ENCODE measurements around the gene CRYGS.
"Not testable (repeated sequence)": the region's sequence is repeated elsewhere in the genome, so short reads cannot be mapped to it uniquely, and the experiment has no call there.

CRYGS gene

GRCh38 chr3:186519021-186519658 lies 25.0 kb downstream of the CRYGS start:
- peak in 2 of 3 experiments; percentile 53 to 63 for DNase-seq (ENCODE audit: low read depth in 3 of 3)

GRCh38 chr3:186517218-186517617 lies 27.0 kb downstream of the CRYGS start:
- no peak for DNase-seq (ENCODE audit: low read depth in 3 of 3)

GRCh38 chr3:186516646-186517045 lies 27.5 kb downstream of the CRYGS start:
- DNase-seq (ENCODE audit: low read depth in 3 of 3), result no peak

GRCh38 chr3:186515125-186515524 lies 29.1 kb downstream of the CRYGS start:
- no peak for DNase-seq (ENCODE audit: low read depth in 3 of 3)

- DNase-seq (ENCODE audit: low read depth in 3 of 3), result no peak
These were observed 29.7 kb downstream of the CRYGS start for GRCh38 chr3:186514296-186515002.

GRCh38 chr3:186513386-186513785 lies 30.8 kb downstream of the CRYGS start:
- DNase-seq (ENCODE audit: low read depth in 3 of 3), result no peak

- no peak for DNase-seq (ENCODE audit: low read depth in 3 of 3)
These were observed 31.4 kb downstream of the CRYGS start for GRCh38 chr3:186512570-186513302.

GRCh38 chr3:186511702-186512101 lies 32.5 kb downstream of the CRYGS start:
- no peak for DNase-seq (ENCODE audit: low read depth in 3 of 3)

- DNase-seq (ENCODE audit: low read depth in 3 of 3), result no peak
These were observed 32.9 kb downstream of the CRYGS start for GRCh38 chr3:186511245-186511644.

- DNase-seq (ENCODE audit: low read depth in 3 of 3), result no peak
These were observed 33.7 kb downstream of the CRYGS start for GRCh38 chr3:186510374-186511079.

- DNase-seq (ENCODE audit: low read depth in 3 of 3), result no peak
These were observed 34.8 kb downstream of the CRYGS start for GRCh38 chr3:186509423-186509822.

GRCh38 chr3:186506857-186507256 lies 37.3 kb downstream of the CRYGS start:
- no peak for DNase-seq (ENCODE audit: low read depth in 3 of 3)

GRCh38 chr3:186506191-186506739 lies 37.9 kb downstream of the CRYGS start:
- no peak for DNase-seq (ENCODE audit: low read depth in 3 of 3)

GRCh38 chr3:186502966-186503712 lies 41.0 kb downstream of the CRYGS start:
- no peak for DNase-seq (ENCODE audit: low read depth in 3 of 3)

GRCh38 chr3:186502138-186502948 lies 41.8 kb downstream of the CRYGS start:
- DNase-seq (ENCODE audit: low read depth in 3 of 3), result no peak

- not testable (repeated sequence) for DNase-seq (ENCODE audit: low read depth in 3 of 3)
These were observed 44.2 kb downstream of the CRYGS start for GRCh38 chr3:186499949-186500348.

- not testable (repeated sequence) for DNase-seq (ENCODE audit: low read depth in 3 of 3)
These were observed 46.2 kb downstream of the CRYGS start for GRCh38 chr3:186498022-186498421.

GRCh38 chr3:186497608-186498007 lies 46.6 kb downstream of the CRYGS start:
- no peak for DNase-seq (ENCODE audit: low read depth in 3 of 3)

GRCh38 chr3:186496635-186497034 lies 47.5 kb downstream of the CRYGS start:
- DNase-seq (ENCODE audit: low read depth in 3 of 3), result no peak

- no peak for DNase-seq (ENCODE audit: low read depth in 3 of 3)
These were observed 48.2 kb downstream of the CRYGS start for GRCh38 chr3:186496016-186496415.

All from stimulated activated CD4-positive, alpha-beta T cell treated with anti-CD3 and anti-CD28 coated beads, TNF-alpha, amount 100 ng/mL, for 4 hours (primary cell).